Panc1 (cell line): ENCODE measurements around the gene GABRG3. TPM values are rescaled to one million over a fixed set of nuclear protein-coding genes. Genes with fewer than 3 reads are reported as not detected.

Experiments
- ATAC-seq: fragments of 200-7000 bp; cut with Tn5 transposase; 2 replicates; pipeline ENCODE4 v1.9.1; 2020; ENCODE audit warnings: mild to moderate bottlenecking, moderate library complexity
- BruUV-seq: library from RNA; stranded (reverse); fragments of 400-500 nt; replicated peaks from 2 replicates; lab custom pipeline; 2021; lab: Mats Ljungman, UMichigan
- CTCF ChIA-PET: fragments of 300-600 bp; sonication (Branson Sonifier 250); formaldehyde crosslinking; loops from one replicate; lab custom pipeline; 2022; ENCODE audit warnings: antibody characterized with exemption; lab: Charles Lee
- POLR2A ChIA-PET: fragments of 300-600 bp; sonication (Branson Sonifier 250); formaldehyde crosslinking; loops from one replicate; lab custom pipeline; 2022; ENCODE audit warnings: antibody characterized with exemption; lab: Charles Lee
- DNase-seq: peaks from one replicate; pipeline ENCODE4 v3.0.0-alpha.2; 2010; ENCODE audit warnings: low read depth, low spot score
- H3K27ac ChIP-seq: 2 replicates; pipeline ENCODE4 v1.5.1; 2011; ENCODE audit warnings: mild to moderate bottlenecking, low read length, inconsistent platforms
- H3K27me3 ChIP-seq: fragments of 200-500 bp; sonication (Bioruptor generic); 2 replicates; pipeline ENCODE4 v1.6.0; 2014; ENCODE audit warnings: low read length, inconsistent platforms; ENCODE audit not compliant: control insufficient read depth, insufficient read depth
- H3K36me3 ChIP-seq: fragments of 200-500 bp; sonication (Bioruptor generic); 2 replicates; pipeline ENCODE4 v1.5.1; 2014; ENCODE audit warnings: inconsistent platforms, mild to moderate bottlenecking, low read length, moderate library complexity; ENCODE audit not compliant: control insufficient read depth, insufficient read depth
- H3K4me1 ChIP-seq: 2 replicates; pipeline ENCODE4 v1.5.1; 2011; ENCODE audit warnings: inconsistent platforms, mild to moderate bottlenecking, low read length, moderate library complexity; ENCODE audit not compliant: control insufficient read depth, insufficient read depth
- H3K4me3 ChIP-seq, 2 experiments: 2 replicates each; pipeline ENCODE4 v1.5.1; 2011 to 2012; ENCODE audit warnings: low read depth in 2 of 2, low read length in 2 of 2, mild to moderate bottlenecking in 2 of 2, inconsistent platforms in 1 of 2, moderate library complexity in 1 of 2
- H3K9me3 ChIP-seq: fragments of 200-500 bp; sonication (Bioruptor generic); 2 replicates; pipeline ENCODE4 v1.5.1; 2014; ENCODE audit warnings: low read depth, mild to moderate bottlenecking, inconsistent platforms, low read length, moderate library complexity; ENCODE audit not compliant: control insufficient read depth, insufficient read depth
- POLR2AphosphoS5 ChIP-seq: IDR thresholded peaks from 2 replicates; pipeline ENCODE4 v1.6.1; 2012; ENCODE audit warnings: mild to moderate bottlenecking, low read depth, low read length, moderate library complexity
- SIN3A ChIP-seq: IDR thresholded peaks from 2 replicates; pipeline ENCODE4 v1.6.1; 2012; ENCODE audit warnings: low read depth, mild to moderate bottlenecking, low read length, moderate library complexity, borderline replicate concordance; ENCODE audit not compliant: insufficient read depth
- TCF7L2 ChIP-seq: IDR thresholded peaks from 2 replicates; pipeline ENCODE4 v1.6.1; 2011; ENCODE audit warnings: mild to moderate bottlenecking, low read depth, low read length, inconsistent platforms
- in situ Hi-C: cut with HindIII; loops from 2 replicates; pipeline ENCODE4 v1.10.0; 2016; ENCODE audit warnings: low sequenced_read_pairs, low pct_unique_long_range_greater_than_20kb
- intact Hi-C: fragments of 100-400 bp; cut with micrococcal nuclease; formaldehyde crosslinking; loops from one replicate; pipeline ENCODE4 v1.10.0; 2022; ENCODE audit not compliant: unreplicated experiment
- total RNA-seq: library from RNA; stranded (reverse); gene quantifications from one replicate; pipeline ENCODE4 v1.2.1, GENCODE V29; 2021; ENCODE audit not compliant: unreplicated experiment
- TF ChIP-seq, protein P1 (sequence below), 2 experiments: IDR thresholded peaks; 2 replicates each; pipeline ENCODE4 v1.6.1; 2011 to 2012; ENCODE audit warnings: low read depth in 2 of 2, control low read depth in 1 of 2, low read length in 1 of 2, mild to moderate bottlenecking in 1 of 2, moderate library complexity in 1 of 2; ENCODE audit not compliant: insufficient read depth in 1 of 2
- TF ChIP-seq, protein P2 (sequence below): fragments of 450-650 bp; IDR thresholded peaks from 2 replicates; pipeline ENCODE4 v1.5.1; 2017; ENCODE audit warnings: mild to moderate bottlenecking

Gene GABRG3
- total RNA-seq, 1 experiment from 2014 or later, result not detected

- DNase-seq (no peak), ATAC-seq (no peak)
- Histone ChIP-seq H3K4me1 (no peaks in the 10 kb centered on the region), H3K9me3 (no peaks in the 10 kb centered on the region; the same call in 1 of the 2 replicates), H3K27me3 (no peaks in the 10 kb centered on the region), H3K4me3 (no peak overlapping the region), H3K36me3 (no peaks in the 10 kb centered on the region), H3K27ac (no peak overlapping the region)
- ChIA-PET POLR2A (no interaction called here), CTCF (no interaction called here)
- intact Hi-C loops, result no loop called here
- in situ Hi-C loops, result no loop called here
- no TSS peak for BruUV-seq
- TF ChIP-seq POLR2AphosphoS5, result no peak
- TF ChIP-seq, protein P1, sequence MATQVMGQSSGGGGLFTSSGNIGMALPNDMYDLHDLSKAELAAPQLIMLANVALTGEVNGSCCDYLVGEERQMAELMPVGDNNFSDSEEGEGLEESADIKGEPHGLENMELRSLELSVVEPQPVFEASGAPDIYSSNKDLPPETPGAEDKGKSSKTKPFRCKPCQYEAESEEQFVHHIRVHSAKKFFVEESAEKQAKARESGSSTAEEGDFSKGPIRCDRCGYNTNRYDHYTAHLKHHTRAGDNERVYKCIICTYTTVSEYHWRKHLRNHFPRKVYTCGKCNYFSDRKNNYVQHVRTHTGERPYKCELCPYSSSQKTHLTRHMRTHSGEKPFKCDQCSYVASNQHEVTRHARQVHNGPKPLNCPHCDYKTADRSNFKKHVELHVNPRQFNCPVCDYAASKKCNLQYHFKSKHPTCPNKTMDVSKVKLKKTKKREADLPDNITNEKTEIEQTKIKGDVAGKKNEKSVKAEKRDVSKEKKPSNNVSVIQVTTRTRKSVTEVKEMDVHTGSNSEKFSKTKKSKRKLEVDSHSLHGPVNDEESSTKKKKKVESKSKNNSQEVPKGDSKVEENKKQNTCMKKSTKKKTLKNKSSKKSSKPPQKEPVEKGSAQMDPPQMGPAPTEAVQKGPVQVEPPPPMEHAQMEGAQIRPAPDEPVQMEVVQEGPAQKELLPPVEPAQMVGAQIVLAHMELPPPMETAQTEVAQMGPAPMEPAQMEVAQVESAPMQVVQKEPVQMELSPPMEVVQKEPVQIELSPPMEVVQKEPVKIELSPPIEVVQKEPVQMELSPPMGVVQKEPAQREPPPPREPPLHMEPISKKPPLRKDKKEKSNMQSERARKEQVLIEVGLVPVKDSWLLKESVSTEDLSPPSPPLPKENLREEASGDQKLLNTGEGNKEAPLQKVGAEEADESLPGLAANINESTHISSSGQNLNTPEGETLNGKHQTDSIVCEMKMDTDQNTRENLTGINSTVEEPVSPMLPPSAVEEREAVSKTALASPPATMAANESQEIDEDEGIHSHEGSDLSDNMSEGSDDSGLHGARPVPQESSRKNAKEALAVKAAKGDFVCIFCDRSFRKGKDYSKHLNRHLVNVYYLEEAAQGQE (IDR thresholded peaks at IDR 0.05; ENCODE audit: insufficient read depth in 1 of 2, low read depth in 2 of 2, low read length in 1 of 2), result no peak
- TF ChIP-seq, protein P2, sequence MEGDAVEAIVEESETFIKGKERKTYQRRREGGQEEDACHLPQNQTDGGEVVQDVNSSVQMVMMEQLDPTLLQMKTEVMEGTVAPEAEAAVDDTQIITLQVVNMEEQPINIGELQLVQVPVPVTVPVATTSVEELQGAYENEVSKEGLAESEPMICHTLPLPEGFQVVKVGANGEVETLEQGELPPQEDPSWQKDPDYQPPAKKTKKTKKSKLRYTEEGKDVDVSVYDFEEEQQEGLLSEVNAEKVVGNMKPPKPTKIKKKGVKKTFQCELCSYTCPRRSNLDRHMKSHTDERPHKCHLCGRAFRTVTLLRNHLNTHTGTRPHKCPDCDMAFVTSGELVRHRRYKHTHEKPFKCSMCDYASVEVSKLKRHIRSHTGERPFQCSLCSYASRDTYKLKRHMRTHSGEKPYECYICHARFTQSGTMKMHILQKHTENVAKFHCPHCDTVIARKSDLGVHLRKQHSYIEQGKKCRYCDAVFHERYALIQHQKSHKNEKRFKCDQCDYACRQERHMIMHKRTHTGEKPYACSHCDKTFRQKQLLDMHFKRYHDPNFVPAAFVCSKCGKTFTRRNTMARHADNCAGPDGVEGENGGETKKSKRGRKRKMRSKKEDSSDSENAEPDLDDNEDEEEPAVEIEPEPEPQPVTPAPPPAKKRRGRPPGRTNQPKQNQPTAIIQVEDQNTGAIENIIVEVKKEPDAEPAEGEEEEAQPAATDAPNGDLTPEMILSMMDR, result no peak
- TF ChIP-seq TCF7L2, result no peak
- no peak for TF ChIP-seq SIN3A
Observed at GRCh38 chr15:27456807-27457206, 485.8 kb downstream of the GABRG3 start.

DNA sequence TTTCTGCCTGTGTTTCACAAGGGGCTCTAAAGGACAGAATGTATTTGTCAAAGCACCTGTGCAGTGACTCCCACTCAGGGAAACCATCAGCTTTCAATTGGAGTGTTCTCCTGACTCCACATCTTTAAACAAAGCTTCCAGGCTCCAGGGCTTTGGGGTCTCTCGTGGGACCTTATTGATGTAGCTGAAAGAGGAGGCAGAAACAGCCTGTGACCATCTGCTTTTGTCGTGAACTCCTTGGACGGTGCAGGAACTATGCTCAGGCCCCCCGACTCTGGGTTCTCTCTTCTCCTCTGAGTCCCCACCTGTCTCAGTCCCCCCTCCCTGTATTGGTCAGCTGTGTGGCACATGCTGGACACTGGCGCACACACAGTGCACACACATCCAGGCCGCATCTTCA lies 486.8 kb downstream of the GABRG3 start:
- intact Hi-C loops, result no loop called here
- no peaks in the 10 kb centered on the region for H3K27me3 ChIP-seq
- H3K36me3 ChIP-seq, result no peaks in the 10 kb centered on the region
- TF ChIP-seq TCF7L2 (no peak), SIN3A (no peak), POLR2AphosphoS5 (no peak)
- TF ChIP-seq, protein P2, result no peak
- TF ChIP-seq, protein P1 (IDR thresholded peaks at IDR 0.05; ENCODE audit: insufficient read depth in 1 of 2, low read depth in 2 of 2, low read length in 1 of 2), result no peak
- POLR2A ChIA-PET, result no interaction called here
- ATAC-seq (no peak), DNase-seq (no peak)
- in situ Hi-C loops, result no loop called here
- H3K4me3 ChIP-seq, result no peak overlapping the region
- no TSS peak for BruUV-seq
- CTCF ChIA-PET, result no interaction called here
- H3K4me1 ChIP-seq, result no peaks in the 10 kb centered on the region
- no peaks in the 10 kb centered on the region; the same call in 1 of the 2 replicates for H3K9me3 ChIP-seq
- H3K27ac ChIP-seq, result no peak overlapping the region
